ENCODE results near the gene AGA. TPM values are rescaled to one million over a fixed set of nuclear protein-coding genes. Genes with fewer than 3 reads are reported as not detected.

The AGA gene
- total and polyA plus RNA-seq, 2 of the 4 experiments (the other 2 are of a cell fraction) = 26.3 to 38.5 TPM

DNA sequence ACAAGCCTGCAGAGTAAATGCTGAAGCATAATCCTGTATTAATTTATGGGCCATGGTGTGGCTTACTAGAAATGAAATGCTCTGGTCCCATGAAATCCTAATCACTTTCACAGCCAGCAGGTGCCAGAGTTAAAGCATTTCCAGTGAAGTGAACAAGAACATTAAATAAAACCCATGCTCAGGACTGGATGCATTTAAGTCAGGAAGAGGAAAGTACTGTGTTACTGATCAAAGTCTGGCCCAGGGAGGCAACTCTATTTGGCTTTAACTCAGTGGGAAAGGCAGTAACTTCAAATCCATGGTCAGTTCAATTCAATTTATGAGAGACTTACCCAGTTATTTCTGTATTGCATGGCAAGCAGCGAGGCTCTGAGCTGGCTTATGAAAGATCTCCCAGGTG lies 29.2 kb downstream of the AGA start:
- Histone ChIP-seq H2AK5ac (ENCODE audit: low read depth, low read length) (no peak overlapping the region), H3K14ac (replicated peaks; ENCODE audit: low read depth, low read length) (no peak overlapping the region), H3K4me1 (ENCODE audit: control insufficient read depth, insufficient read depth, low read length) (no peaks in the 10 kb centered on the region), H3K79me1 (ENCODE audit: low read depth in 1 of 2, low read length in 2 of 2) (no peaks in the 10 kb centered on the region), H3K27me3 (ENCODE audit: control insufficient read depth, insufficient read depth, low read length) (no peaks in the 10 kb centered on the region), H3K27ac (ENCODE audit: insufficient read depth, low read length) (no peak overlapping the region), H4K20me1 (ENCODE audit: insufficient read depth, low read length) (no peaks in the 10 kb centered on the region), H2BK15ac (ENCODE audit: low read depth, low read length) (no peak overlapping the region), H2BK120ac (ENCODE audit: low read depth, low read length) (no peak overlapping the region), H3K36me3 (ENCODE audit: control insufficient read depth, insufficient read depth, low read length) (no peaks in the 10 kb centered on the region), H2AFZ (replicated peaks; ENCODE audit: low read length, poor library complexity) (no peak overlapping the region), H4K5ac (ENCODE audit: low read depth, low read length) (no peak overlapping the region), H3K23ac (ENCODE audit: low read depth, low read length) (no peak overlapping the region), H2BK20ac (ENCODE audit: low read depth, low read length) (no peak overlapping the region), H3K9me1 (ENCODE audit: insufficient read depth, low read length) (no peaks in the 10 kb centered on the region), H3K18ac (ENCODE audit: low read depth, low read length) (no peak overlapping the region), H4K91ac (ENCODE audit: insufficient read depth, low read depth, low read length) (no peak overlapping the region), H2BK5ac (ENCODE audit: low read depth, low read length, poor library complexity, severe bottlenecking) (no peak overlapping the region), H3K9ac (ENCODE audit: low read depth, low read length) (no peak overlapping the region), H3K4ac (ENCODE audit: low read depth, low read length) (no peak overlapping the region), H3K56ac (ENCODE audit: extremely low read depth, insufficient read depth, low read length) (no peak overlapping the region), H4K8ac (ENCODE audit: low read depth in 2 of 2, low read length in 2 of 2) (no peak overlapping the region), H3K4me3 (ENCODE audit: insufficient read depth, low read depth, low read length) (no peak overlapping the region), H3K4me2 (ENCODE audit: low read depth, low read length) (no peak overlapping the region), H2AK9ac (replicated peaks; ENCODE audit: low read depth, low read length, poor library complexity) (no peak overlapping the region), H3K9me3 (ENCODE audit: control insufficient read depth, insufficient read depth, low read length) (no peaks in the 10 kb centered on the region)
- BruUV-seq (replicated peaks) = no TSS peak
- DNase-seq (no peak), ATAC-seq (ENCODE audit: low read depth) (no peak)
- ChIA-PET POLR2A (ENCODE audit: unreplicated experiment) (no interaction called here), CTCF (no interaction called here)
- intact Hi-C loops (cut with micrococcal nuclease) (no loop called here), in situ Hi-C loops (cut with MboI; ENCODE audit: low sequenced_read_pairs) (no loop called here), dilution Hi-C loops (cut with HindIII; ENCODE audit: low sequenced_read_pairs, unreplicated experiment) (no loop called here)
- TF ChIP-seq CEBPB (IDR thresholded peaks at IDR 0.05; ENCODE audit: low read depth, low read length) (no peak), MAZ (IDR thresholded peaks at IDR 0.05; ENCODE audit: borderline replicate concordance, low read depth, low read length) (no peak), MXI1 (IDR thresholded peaks at IDR 0.05; ENCODE audit: borderline replicate concordance, low read depth, low read length) (no peak), RCOR1 (IDR thresholded peaks at IDR 0.05; ENCODE audit: insufficient replicate concordance, low read length) (no peak), MAFK (IDR thresholded peaks at IDR 0.05; ENCODE audit: low read depth, low read length) (no peak), BHLHE40 (IDR thresholded peaks at IDR 0.05; ENCODE audit: low read depth, low read length) (no peak), CHD1 (IDR thresholded peaks at IDR 0.05; ENCODE audit: low read depth, low read length) (no peak), RAD21 (IDR thresholded peaks at IDR 0.05; ENCODE audit: low read length) (no peak), SMC3 (IDR thresholded peaks at IDR 0.05; ENCODE audit: low read depth, low read length) (no peak), POLR2A (IDR thresholded peaks at IDR 0.05; ENCODE audit: low read depth, low read length) (no peak), USF2 (IDR thresholded peaks at IDR 0.05; ENCODE audit: low read depth, low read length) (no peak), RFX5 (IDR thresholded peaks at IDR 0.05; ENCODE audit: low read depth, low read length) (no peak), NFE2L2 (IDR thresholded peaks at IDR 0.05; ENCODE audit: low read depth, low read length) (no peak), FOS (IDR thresholded peaks at IDR 0.05; ENCODE audit: low read depth, low read length) (no peak)
- TF ChIP-seq, protein P1, sequence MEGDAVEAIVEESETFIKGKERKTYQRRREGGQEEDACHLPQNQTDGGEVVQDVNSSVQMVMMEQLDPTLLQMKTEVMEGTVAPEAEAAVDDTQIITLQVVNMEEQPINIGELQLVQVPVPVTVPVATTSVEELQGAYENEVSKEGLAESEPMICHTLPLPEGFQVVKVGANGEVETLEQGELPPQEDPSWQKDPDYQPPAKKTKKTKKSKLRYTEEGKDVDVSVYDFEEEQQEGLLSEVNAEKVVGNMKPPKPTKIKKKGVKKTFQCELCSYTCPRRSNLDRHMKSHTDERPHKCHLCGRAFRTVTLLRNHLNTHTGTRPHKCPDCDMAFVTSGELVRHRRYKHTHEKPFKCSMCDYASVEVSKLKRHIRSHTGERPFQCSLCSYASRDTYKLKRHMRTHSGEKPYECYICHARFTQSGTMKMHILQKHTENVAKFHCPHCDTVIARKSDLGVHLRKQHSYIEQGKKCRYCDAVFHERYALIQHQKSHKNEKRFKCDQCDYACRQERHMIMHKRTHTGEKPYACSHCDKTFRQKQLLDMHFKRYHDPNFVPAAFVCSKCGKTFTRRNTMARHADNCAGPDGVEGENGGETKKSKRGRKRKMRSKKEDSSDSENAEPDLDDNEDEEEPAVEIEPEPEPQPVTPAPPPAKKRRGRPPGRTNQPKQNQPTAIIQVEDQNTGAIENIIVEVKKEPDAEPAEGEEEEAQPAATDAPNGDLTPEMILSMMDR (conservative IDR thresholded peaks at IDR 0.05; ENCODE audit: low read depth, low read length) = no peak
- TF ChIP-seq, protein P2, sequence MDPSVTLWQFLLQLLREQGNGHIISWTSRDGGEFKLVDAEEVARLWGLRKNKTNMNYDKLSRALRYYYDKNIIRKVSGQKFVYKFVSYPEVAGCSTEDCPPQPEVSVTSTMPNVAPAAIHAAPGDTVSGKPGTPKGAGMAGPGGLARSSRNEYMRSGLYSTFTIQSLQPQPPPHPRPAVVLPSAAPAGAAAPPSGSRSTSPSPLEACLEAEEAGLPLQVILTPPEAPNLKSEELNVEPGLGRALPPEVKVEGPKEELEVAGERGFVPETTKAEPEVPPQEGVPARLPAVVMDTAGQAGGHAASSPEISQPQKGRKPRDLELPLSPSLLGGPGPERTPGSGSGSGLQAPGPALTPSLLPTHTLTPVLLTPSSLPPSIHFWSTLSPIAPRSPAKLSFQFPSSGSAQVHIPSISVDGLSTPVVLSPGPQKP (IDR thresholded peaks at IDR 0.05; ENCODE audit: borderline replicate concordance, low read depth, low read length) = no peak
- WGBS, 2 experiments (ENCODE audit: extremely low coverage in 2 of 2, insufficient read length in 1 of 2) = no CpG with 5 or more reads among the region's 1 CpG
